ENCODE data around the gene WDR55.
"Not testable (repeated sequence)": the region's sequence is repeated elsewhere in the genome, so short reads cannot be mapped to it uniquely, and the experiment has no call there.

WDR55 gene

GRCh38 chr5:140707812-140708211, 43.1 kb downstream of the WDR55 start:
- Histone ChIP-seq H3K27me3 (replicated peaks in 2 of 5; ENCODE audit: control insufficient read depth in 4 of 5, insufficient read depth in 5 of 5, low read length in 4 of 5) (no peaks in the 10 kb centered on the region), H3K4me3 (ENCODE audit: control insufficient read depth in 1 of 7, extremely low read depth in 1 of 7, insufficient read depth in 4 of 7, low read depth in 2 of 7, low read length in 6 of 7) (no peak overlapping the region), H3K36me3 (ENCODE audit: control insufficient read depth in 4 of 4, insufficient read depth in 4 of 4, low read length in 3 of 4) (peaks cover 17 to 42% (median 31%) of the 10 kb centered on the region in 4 experiments), H3K27ac (ENCODE audit: insufficient read depth in 1 of 2, low read depth in 1 of 2, low read length in 2 of 2, poor library complexity in 1 of 2, severe bottlenecking in 2 of 2) (no peak overlapping the region), H3K4me1 (ENCODE audit: control extremely low read depth in 1 of 4, control insufficient read depth in 4 of 4, insufficient read depth in 4 of 4, low read length in 3 of 4) (peaks cover 0 to 5% (median 2%) of the 10 kb centered on the region in 4 experiments), H3K9me3 (ENCODE audit: control extremely low read depth in 1 of 5, control insufficient read depth in 4 of 5, insufficient read depth in 2 of 5, low read depth in 1 of 5, low read length in 4 of 5) (no peaks in the 10 kb centered on the region)
- CTCF ChIA-PET: no interaction called here
- no peak for DNase-seq
- 93% methylated on average over 3 of the region's 4 CpGs for WGBS (ENCODE audit: insufficient coverage)
- POLR2A ChIA-PET: no interaction called here

GRCh38 chr5:140708787-140709186, 44.1 kb downstream of the WDR55 start:
- DNase-seq; H3K4me3 ChIP-seq (ENCODE audit: control insufficient read depth in 1 of 7, extremely low read depth in 1 of 7, insufficient read depth in 4 of 7, low read depth in 2 of 7, low read length in 6 of 7); POLR2A ChIA-PET: not testable (repeated sequence)

GRCh38 chr5:140710899-140711552, 46.3 kb downstream of the WDR55 start:
- DNase-seq: peak; percentile 97 to 98 (median 97)
- H3K27me3 ChIP-seq (replicated peaks in 2 of 5; ENCODE audit: control insufficient read depth in 4 of 5, insufficient read depth in 5 of 5, low read length in 4 of 5): no peaks in the 10 kb centered on the region
- H3K36me3 ChIP-seq (ENCODE audit: control insufficient read depth in 4 of 4, insufficient read depth in 4 of 4, low read length in 3 of 4): peaks cover 3 to 13% (median 9%) of the 10 kb centered on the region in 4 experiments
- no peaks in the 10 kb centered on the region for H3K9me3 ChIP-seq (ENCODE audit: control extremely low read depth in 1 of 5, control insufficient read depth in 4 of 5, insufficient read depth in 2 of 5, low read depth in 1 of 5, low read length in 4 of 5)
- POLR2A ChIA-PET: interaction anchor here (0.5 to 1.6 kb wide), 5 partner anchors 11 to 548 kb away, joined by 3 to 8 read pairs (median 3); partner anchors contain the start of genes HARS2, IK, NDUFA2 and ZMAT2
- H3K4me3 ChIP-seq (ENCODE audit: control insufficient read depth in 1 of 7, extremely low read depth in 1 of 7, insufficient read depth in 4 of 7, low read depth in 2 of 7, low read length in 6 of 7): peak overlapping the region; percentile 75 to 99 (median 93)
- H3K27ac ChIP-seq (ENCODE audit: insufficient read depth in 1 of 2, low read depth in 1 of 2, low read length in 2 of 2, poor library complexity in 1 of 2, severe bottlenecking in 2 of 2): peak overlapping the region; percentile 99
- H3K4me1 ChIP-seq (ENCODE audit: control extremely low read depth in 1 of 4, control insufficient read depth in 4 of 4, insufficient read depth in 4 of 4, low read length in 3 of 4): peaks cover 0 to 5% (median 2%) of the 10 kb centered on the region in 4 experiments
- WGBS (ENCODE audit: insufficient coverage): 0% methylated on average over 22 of the region's 27 CpGs
- CTCF ChIA-PET: interaction anchor here (1.0 to 1.9 kb wide), 6 partner anchors 8 to 170 kb away, joined by 3 to 16 read pairs (median 4); no protein-coding TSS in a partner anchor

More at GRCh38 chr5:140708787-140709186, 44.1 kb downstream of the WDR55 start:
- whole genome bisulfite sequencing (ENCODE audit: insufficient coverage): 96% methylated on average over 4 of the region's 9 CpGs
- peaks cover 17 to 34% (median 26%) of the 10 kb centered on the region in 4 experiments for H3K36me3 ChIP-seq (ENCODE audit: control insufficient read depth in 4 of 4, insufficient read depth in 4 of 4, low read length in 3 of 4)
- H3K4me1 ChIP-seq (ENCODE audit: control extremely low read depth in 1 of 4, control insufficient read depth in 4 of 4, insufficient read depth in 4 of 4, low read length in 3 of 4); H3K27ac ChIP-seq (ENCODE audit: insufficient read depth in 1 of 2, low read depth in 1 of 2, low read length in 2 of 2, poor library complexity in 1 of 2, severe bottlenecking in 2 of 2); H3K27me3 ChIP-seq (replicated peaks in 2 of 5; ENCODE audit: control insufficient read depth in 4 of 5, insufficient read depth in 5 of 5, low read length in 4 of 5); H3K9me3 ChIP-seq (ENCODE audit: control extremely low read depth in 1 of 5, control insufficient read depth in 4 of 5, insufficient read depth in 2 of 5, low read depth in 1 of 5, low read length in 4 of 5): not testable (repeated sequence)
- CTCF ChIA-PET: interaction anchor here (0.6 kb wide), 2 partner anchors 46 to 883 kb away, joined by 3 read pairs; no protein-coding TSS in a partner anchor

GRCh38 chr5:140711794-140712193, 47.1 kb downstream of the WDR55 start:
- peaks cover 0 to 7% (median 6%) of the 10 kb centered on the region in 4 experiments for H3K36me3 ChIP-seq (ENCODE audit: control insufficient read depth in 4 of 4, insufficient read depth in 4 of 4, low read length in 3 of 4)
- ChIA-PET POLR2A (interaction anchor here (1.2 kb wide), 1 partner anchor 64 kb away, joined by 8 read pairs; the partner anchor contains the start of genes IK and NDUFA2), CTCF (interaction anchor here (1.1 kb wide), 1 partner anchor 65 kb away, joined by 3 read pairs; no protein-coding TSS in a partner anchor)
- whole genome bisulfite sequencing (ENCODE audit: insufficient coverage): no CpG with 5 or more reads among the region's 1 CpG
- H3K4me3 ChIP-seq (ENCODE audit: control insufficient read depth in 1 of 7, extremely low read depth in 1 of 7, insufficient read depth in 4 of 7, low read depth in 2 of 7, low read length in 6 of 7): peak overlapping the region in 3 of 7 experiments; percentile 75 to 99 (median 88)
- H3K27me3 ChIP-seq (replicated peaks in 2 of 5; ENCODE audit: control insufficient read depth in 4 of 5, insufficient read depth in 5 of 5, low read length in 4 of 5): no peaks in the 10 kb centered on the region
- no peaks in the 10 kb centered on the region for H3K9me3 ChIP-seq (ENCODE audit: control extremely low read depth in 1 of 5, control insufficient read depth in 4 of 5, insufficient read depth in 2 of 5, low read depth in 1 of 5, low read length in 4 of 5)
- peak overlapping the region in 1 of 2 experiments; percentile 99 for H3K27ac ChIP-seq (ENCODE audit: insufficient read depth in 1 of 2, low read depth in 1 of 2, low read length in 2 of 2, poor library complexity in 1 of 2, severe bottlenecking in 2 of 2)
- no peak for DNase-seq
- H3K4me1 ChIP-seq (ENCODE audit: control extremely low read depth in 1 of 4, control insufficient read depth in 4 of 4, insufficient read depth in 4 of 4, low read length in 3 of 4): peaks cover 0 to 5% (median 2%) of the 10 kb centered on the region in 4 experiments

GRCh38 chr5:140713562-140714094, 48.9 kb downstream of the WDR55 start:
- no peak for DNase-seq
- ChIA-PET POLR2A (no interaction called here), CTCF (interaction anchor here (0.7 kb wide), 1 partner anchor 590 kb away, joined by 3 read pairs; no protein-coding TSS in a partner anchor)
- Histone ChIP-seq H3K4me1 (ENCODE audit: control extremely low read depth in 1 of 4, control insufficient read depth in 4 of 4, insufficient read depth in 4 of 4, low read length in 3 of 4) (peaks cover 0 to 5% (median 2%) of the 10 kb centered on the region in 4 experiments), H3K27ac (ENCODE audit: insufficient read depth in 1 of 2, low read depth in 1 of 2, low read length in 2 of 2, poor library complexity in 1 of 2, severe bottlenecking in 2 of 2) (no peak overlapping the region), H3K9me3 (ENCODE audit: control extremely low read depth in 1 of 5, control insufficient read depth in 4 of 5, insufficient read depth in 2 of 5, low read depth in 1 of 5, low read length in 4 of 5) (no peaks in the 10 kb centered on the region), H3K27me3 (replicated peaks in 2 of 5; ENCODE audit: control insufficient read depth in 4 of 5, insufficient read depth in 5 of 5, low read length in 4 of 5) (no peaks in the 10 kb centered on the region), H3K4me3 (ENCODE audit: control insufficient read depth in 1 of 7, extremely low read depth in 1 of 7, insufficient read depth in 4 of 7, low read depth in 2 of 7, low read length in 6 of 7) (no peak overlapping the region), H3K36me3 (ENCODE audit: control insufficient read depth in 4 of 4, insufficient read depth in 4 of 4, low read length in 3 of 4) (no peaks in the 10 kb centered on the region)
- 75% methylated on average over 1 of the region's 1 CpG for WGBS (ENCODE audit: insufficient coverage)

- DNase-seq; H3K4me3 ChIP-seq (ENCODE audit: control insufficient read depth in 1 of 7, extremely low read depth in 1 of 7, insufficient read depth in 4 of 7, low read depth in 2 of 7, low read length in 6 of 7); H3K27ac ChIP-seq (ENCODE audit: insufficient read depth in 1 of 2, low read depth in 1 of 2, low read length in 2 of 2, poor library complexity in 1 of 2, severe bottlenecking in 2 of 2); H3K9me3 ChIP-seq (ENCODE audit: control extremely low read depth in 1 of 5, control insufficient read depth in 4 of 5, insufficient read depth in 2 of 5, low read depth in 1 of 5, low read length in 4 of 5); H3K36me3 ChIP-seq (ENCODE audit: control insufficient read depth in 4 of 4, insufficient read depth in 4 of 4, low read length in 3 of 4); H3K4me1 ChIP-seq (ENCODE audit: control extremely low read depth in 1 of 4, control insufficient read depth in 4 of 4, insufficient read depth in 4 of 4, low read length in 3 of 4); H3K27me3 ChIP-seq (replicated peaks in 2 of 5; ENCODE audit: control insufficient read depth in 4 of 5, insufficient read depth in 5 of 5, low read length in 4 of 5): not testable (repeated sequence)
- ChIA-PET CTCF (interaction anchor here (0.8 kb wide), 1 partner anchor 10 kb away, joined by 4 read pairs; no protein-coding TSS in a partner anchor), POLR2A (interaction anchor here (0.6 kb wide), 1 partner anchor 694 kb away, joined by 3 read pairs; no protein-coding TSS in a partner anchor)
- WGBS (ENCODE audit: insufficient coverage): 100% methylated on average over 1 of the region's 2 CpGs
These were observed 51.5 kb downstream of the WDR55 start for GRCh38 chr5:140716238-140716637.

GRCh38 chr5:140718266-140718592, 53.5 kb downstream of the WDR55 start:
- Histone ChIP-seq H3K9me3 (ENCODE audit: control extremely low read depth in 1 of 5, control insufficient read depth in 4 of 5, insufficient read depth in 2 of 5, low read depth in 1 of 5, low read length in 4 of 5) (no peaks in the 10 kb centered on the region), H3K27me3 (replicated peaks in 2 of 5; ENCODE audit: control insufficient read depth in 4 of 5, insufficient read depth in 5 of 5, low read length in 4 of 5) (peaks cover 0 to 3% (median 0%) of the 10 kb centered on the region in 5 experiments), H3K4me1 (ENCODE audit: control extremely low read depth in 1 of 4, control insufficient read depth in 4 of 4, insufficient read depth in 4 of 4, low read length in 3 of 4) (no peaks in the 10 kb centered on the region), H3K36me3 (ENCODE audit: control insufficient read depth in 4 of 4, insufficient read depth in 4 of 4, low read length in 3 of 4) (no peaks in the 10 kb centered on the region), H3K27ac (ENCODE audit: insufficient read depth in 1 of 2, low read depth in 1 of 2, low read length in 2 of 2, poor library complexity in 1 of 2, severe bottlenecking in 2 of 2) (peak overlapping the region in 1 of 2 experiments; percentile 54), H3K4me3 (ENCODE audit: control insufficient read depth in 1 of 7, extremely low read depth in 1 of 7, insufficient read depth in 4 of 7, low read depth in 2 of 7, low read length in 6 of 7) (no peak overlapping the region)
- ChIA-PET CTCF (no interaction called here), POLR2A (no interaction called here)
- DNase-seq: no peak
- WGBS (ENCODE audit: insufficient coverage): 90% methylated on average over 2 of the region's 7 CpGs

Measured in common myeloid progenitor, CD34-positive (primary cell).